SKM-1 treated with dmso at 0.1 percent for 144 hours (cell line): Measurements from ENCODE around the gene KCNH5.

Experiments
- DNase-seq: peaks from one replicate; lab custom pipeline; 2025; ENCODE audit not compliant: unreplicated experiment; lab: John Stamatoyannopoulos, UW

Gene KCNH5, protein sequence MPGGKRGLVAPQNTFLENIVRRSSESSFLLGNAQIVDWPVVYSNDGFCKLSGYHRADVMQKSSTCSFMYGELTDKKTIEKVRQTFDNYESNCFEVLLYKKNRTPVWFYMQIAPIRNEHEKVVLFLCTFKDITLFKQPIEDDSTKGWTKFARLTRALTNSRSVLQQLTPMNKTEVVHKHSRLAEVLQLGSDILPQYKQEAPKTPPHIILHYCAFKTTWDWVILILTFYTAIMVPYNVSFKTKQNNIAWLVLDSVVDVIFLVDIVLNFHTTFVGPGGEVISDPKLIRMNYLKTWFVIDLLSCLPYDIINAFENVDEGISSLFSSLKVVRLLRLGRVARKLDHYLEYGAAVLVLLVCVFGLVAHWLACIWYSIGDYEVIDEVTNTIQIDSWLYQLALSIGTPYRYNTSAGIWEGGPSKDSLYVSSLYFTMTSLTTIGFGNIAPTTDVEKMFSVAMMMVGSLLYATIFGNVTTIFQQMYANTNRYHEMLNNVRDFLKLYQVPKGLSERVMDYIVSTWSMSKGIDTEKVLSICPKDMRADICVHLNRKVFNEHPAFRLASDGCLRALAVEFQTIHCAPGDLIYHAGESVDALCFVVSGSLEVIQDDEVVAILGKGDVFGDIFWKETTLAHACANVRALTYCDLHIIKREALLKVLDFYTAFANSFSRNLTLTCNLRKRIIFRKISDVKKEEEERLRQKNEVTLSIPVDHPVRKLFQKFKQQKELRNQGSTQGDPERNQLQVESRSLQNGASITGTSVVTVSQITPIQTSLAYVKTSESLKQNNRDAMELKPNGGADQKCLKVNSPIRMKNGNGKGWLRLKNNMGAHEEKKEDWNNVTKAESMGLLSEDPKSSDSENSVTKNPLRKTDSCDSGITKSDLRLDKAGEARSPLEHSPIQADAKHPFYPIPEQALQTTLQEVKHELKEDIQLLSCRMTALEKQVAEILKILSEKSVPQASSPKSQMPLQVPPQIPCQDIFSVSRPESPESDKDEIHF

DNA sequence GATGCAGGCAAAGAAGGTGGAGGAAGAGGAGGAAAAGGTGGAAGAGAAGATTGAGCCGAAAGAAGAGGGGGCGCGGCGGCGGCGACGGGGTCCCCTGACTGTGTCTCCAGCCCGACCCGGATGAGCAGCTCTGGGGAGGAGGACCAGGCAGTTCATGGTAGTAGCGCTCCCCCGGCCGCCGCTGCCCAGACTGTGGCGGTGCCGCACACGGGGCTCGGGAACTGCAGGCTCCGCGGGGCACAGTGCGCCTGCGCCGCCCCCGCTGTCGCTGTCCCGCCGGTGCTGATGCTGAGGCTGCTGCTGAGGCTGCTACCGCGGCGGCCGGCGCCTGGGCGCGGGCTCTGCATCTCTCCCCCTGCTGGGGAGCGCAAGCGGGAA, at the start of gene KCNH5:
Gene KCNH5 (minus strand): TSS at position 225 of the 378 bp plus-strand sequence. CDS start 272 bp downstream, outside the sequence.
- DNase-seq, result no peak

- no peak for DNase-seq
These were observed 46.2 kb upstream of the KCNH5 start for GRCh38 chr14:63091394-63091996.

DNA sequence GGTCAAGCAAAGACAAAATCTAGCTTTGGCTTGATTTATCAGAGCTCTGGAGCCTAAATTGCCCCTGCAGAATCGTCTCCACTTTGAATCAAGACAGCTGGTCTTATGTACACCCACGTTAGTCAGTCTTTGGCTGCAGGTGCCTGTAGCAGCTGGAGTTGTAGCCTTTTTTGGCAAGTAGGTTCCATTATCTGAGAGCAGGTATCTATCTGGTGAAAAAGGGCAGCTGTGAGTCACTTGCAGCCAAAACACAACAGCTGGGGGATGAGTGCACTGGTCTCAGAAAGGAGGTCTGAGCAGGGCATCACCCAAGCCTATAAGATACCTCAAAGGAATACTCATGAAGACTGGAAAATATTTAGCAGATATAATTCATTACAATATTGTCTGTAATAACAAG, 43.6 kb upstream of the KCNH5 start:
- DNase-seq, result no peak

- DNase-seq, result no peak
These were observed 33.3 kb upstream of the KCNH5 start for GRCh38 chr14:63078569-63078968.

- no peak for DNase-seq
These were observed 31.2 kb upstream of the KCNH5 start for GRCh38 chr14:63076488-63076887.

DNA sequence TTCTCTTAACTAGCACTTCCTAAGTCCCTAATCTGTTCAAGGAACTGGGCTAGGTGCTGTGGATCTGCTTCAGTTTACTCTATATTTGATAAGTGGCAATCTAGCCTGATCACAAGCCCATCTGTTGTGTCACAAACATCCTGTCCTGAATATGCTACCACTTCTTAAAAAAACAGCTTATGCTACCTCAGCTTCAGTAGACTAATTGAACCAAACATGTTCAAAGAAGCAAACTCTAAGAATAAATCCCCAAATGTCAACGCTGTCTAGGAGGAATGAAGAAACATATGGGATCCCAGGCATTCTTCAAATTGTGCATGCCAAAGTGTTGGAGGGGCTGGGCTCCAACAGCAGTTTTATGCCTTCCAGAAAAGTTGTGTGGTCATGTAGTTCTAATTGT, 10.4 kb upstream of the KCNH5 start:
- no peak for DNase-seq

GRCh38 chr14:63051992-63052391, 6.7 kb upstream of the KCNH5 start:
- DNase-seq, result no peak

DNA sequence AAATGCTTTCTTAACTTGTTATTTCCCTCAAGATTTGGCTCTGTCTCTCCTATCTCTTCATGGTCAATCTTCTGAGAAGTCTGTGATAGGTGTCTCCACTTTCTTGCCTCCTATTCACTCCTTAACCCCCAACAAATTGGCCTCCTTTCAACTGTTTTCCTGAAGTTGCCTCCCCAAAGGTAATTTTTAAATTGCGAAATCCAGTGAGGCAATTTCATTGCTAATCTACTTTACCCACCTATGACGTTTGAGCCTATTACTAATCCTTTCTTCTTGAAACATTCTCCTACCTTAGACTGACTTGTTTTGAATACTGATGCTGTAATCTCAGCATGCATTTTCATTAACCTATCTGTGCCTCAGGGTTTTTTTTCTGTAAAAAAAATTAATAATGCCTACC, 6.0 kb upstream of the KCNH5 start:
- no peak for DNase-seq

DNA sequence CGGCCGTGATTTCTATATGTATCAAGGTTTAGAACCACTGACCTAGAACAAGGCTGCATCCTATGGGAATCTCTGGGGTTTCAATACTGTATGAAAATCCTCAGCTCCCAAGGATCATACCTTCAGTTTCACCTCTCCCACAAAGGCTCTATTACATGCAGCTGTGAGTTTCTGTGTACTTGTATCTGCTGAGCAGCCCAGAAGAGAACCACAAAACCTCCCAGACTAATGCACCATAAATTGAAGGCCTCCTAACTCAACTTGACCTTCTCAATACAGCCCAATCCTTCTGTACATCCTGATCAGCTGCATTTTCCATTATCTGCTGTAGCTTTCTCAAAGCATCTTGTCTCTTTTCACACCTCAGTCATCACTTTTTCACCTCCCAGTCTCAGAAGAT, 5.4 kb upstream of the KCNH5 start:
- no peak for DNase-seq

- no peak for DNase-seq
These were observed 1.3 kb upstream of the KCNH5 start for GRCh38 chr14:63046339-63047268.

DNA sequence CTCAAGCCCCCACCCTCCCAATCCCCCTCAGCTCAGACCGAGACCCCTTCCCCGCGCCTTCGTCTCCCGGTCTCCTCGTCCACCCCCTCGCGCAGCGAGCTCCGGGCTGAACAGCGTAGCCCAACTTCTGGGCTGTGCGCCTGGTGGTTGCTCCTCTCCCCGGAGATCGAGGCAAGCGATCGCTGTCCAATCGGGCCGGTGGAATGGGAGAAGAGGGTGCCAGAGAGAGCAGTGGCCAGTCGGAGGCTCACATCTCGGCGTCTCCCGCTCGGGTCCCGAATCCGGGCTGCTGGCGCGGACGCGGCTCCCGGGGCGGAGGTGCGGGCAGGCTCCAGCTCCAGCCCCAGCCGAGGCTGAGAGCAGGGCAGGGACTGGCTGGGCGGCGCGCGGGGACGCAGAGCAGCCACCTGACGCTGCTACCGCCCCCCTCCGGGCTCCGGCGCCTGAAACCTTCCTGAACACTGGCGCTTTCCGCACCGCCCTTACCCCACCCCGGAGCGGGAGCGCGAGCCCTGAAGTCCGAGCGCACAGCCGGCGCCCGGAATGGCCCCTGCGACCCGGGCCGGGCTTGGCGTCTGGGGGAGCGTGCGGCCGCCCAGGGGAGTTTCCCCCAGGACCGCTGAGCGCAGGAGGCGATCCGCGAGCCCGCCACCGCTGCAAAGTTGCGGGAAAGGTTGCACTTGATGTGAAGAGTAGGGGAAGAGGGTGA, 508 bp upstream of the KCNH5 start:
- no peak for DNase-seq

DNA sequence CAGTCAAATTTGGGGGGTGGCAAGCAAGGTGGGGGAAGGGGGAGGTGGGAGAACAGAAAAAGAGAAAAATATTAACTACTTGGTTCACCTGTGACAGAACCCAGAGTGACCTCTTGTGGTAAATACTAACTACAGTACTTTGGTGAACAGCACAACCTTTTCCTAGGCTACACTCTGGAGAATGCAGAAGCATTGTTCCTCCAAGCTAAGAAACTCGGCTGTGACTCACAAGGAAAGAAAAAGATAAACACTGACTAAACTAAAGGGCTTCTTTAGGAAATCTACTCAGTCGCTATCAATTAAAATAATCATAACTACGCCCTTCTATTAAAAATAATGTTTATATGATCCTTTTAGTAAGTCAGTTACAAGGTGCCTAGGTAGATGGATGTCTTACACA, 5.4 kb downstream of the KCNH5 start:
- DNase-seq, result no peak

GRCh38 chr14:63032641-63033040, 12.6 kb downstream of the KCNH5 start:
- no peak for DNase-seq

- no peak for DNase-seq
These were observed 13.2 kb downstream of the KCNH5 start for GRCh38 chr14:63032076-63032475.

GRCh38 chr14:63030113-63030512, 15.1 kb downstream of the KCNH5 start:
- no peak for DNase-seq

GRCh38 chr14:63027719-63028118, 17.5 kb downstream of the KCNH5 start:
- no peak for DNase-seq

DNA sequence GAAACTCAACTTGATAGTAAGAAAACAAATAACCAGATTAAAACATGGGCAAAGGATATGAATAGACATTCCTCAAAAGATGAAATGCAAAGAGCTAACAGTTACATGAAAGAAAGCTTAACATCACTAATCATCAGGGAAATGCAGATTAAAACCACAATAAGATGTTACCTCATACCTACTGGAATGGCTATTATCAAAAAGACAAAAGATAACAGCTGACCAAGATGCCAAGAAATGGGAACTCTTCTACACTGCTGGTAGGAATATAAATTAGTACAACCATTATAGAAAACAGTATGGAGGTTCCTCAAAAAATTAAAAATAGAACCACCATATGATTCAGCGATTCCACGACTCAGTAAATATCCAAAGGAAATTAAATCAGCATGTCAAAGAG, 18.8 kb downstream of the KCNH5 start:
- no peak for DNase-seq

- no peak for DNase-seq
These were observed 30.6 kb downstream of the KCNH5 start for GRCh38 chr14:63014621-63015020.

DNA sequence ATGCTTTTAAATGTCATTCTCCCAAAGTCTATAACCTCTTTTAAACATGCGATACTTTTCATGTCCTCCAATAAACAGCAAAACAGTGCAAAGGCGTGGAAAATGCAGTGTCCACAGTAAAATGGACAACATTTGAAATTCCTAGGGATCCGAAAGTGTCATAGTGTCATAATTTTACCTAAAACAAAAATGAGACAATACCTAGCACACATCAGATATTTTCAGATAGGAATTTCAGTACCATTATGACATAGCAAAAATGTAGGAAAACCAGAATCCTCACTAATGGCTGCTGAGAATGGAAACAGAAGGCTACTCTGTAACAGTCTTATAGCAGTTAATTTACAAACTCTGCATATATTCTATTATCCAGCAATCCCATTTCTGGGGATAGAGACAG, 33.1 kb downstream of the KCNH5 start:
- no peak for DNase-seq

- DNase-seq, result no peak
These were observed 33.6 kb downstream of the KCNH5 start for GRCh38 chr14:63011623-63012022.
